Subcutaneous adipose tissue (tissue), 4 donors: Measurements from ENCODE around the gene AXDND1. TPM values are rescaled to one million over a fixed set of nuclear protein-coding genes. Genes with fewer than 3 reads are reported as not detected.

ENCODE experiments used
- CTCF ChIP-seq: fragments of 450-650 bp; IDR thresholded peaks from one replicate; pipeline ENCODE4 v1.5.1; 2016; ENCODE audit warnings: low read depth, mild to moderate bottlenecking, control low read depth, antibody characterized with exemption, moderate library complexity
- total RNA-seq, 4 donors: library from RNA; depleted of rRNA; stranded (reverse); fragments of >200 nt; gene quantifications; one replicate each; pipeline ENCODE4 v1.1.0, GENCODE V29; 2016

Gene AXDND1
- total RNA-seq, 4 donors from 2014 or later, result 1.7 TPM; not detected in 3

- no peak for TF ChIP-seq CTCF
Measured at GRCh38 chr1:179474713-179475112, 108.9 kb downstream of the AXDND1 start.

- no peak for TF ChIP-seq CTCF
Measured at GRCh38 chr1:179476484-179476883, 110.7 kb downstream of the AXDND1 start.

- no peak for TF ChIP-seq CTCF
Measured at GRCh38 chr1:179478370-179478769, 112.6 kb downstream of the AXDND1 start.

GRCh38 chr1:179490611-179491010 lies 124.8 kb downstream of the AXDND1 start:
- TF ChIP-seq CTCF, result no peak

GRCh38 chr1:179493323-179493722 lies 127.6 kb downstream of the AXDND1 start:
- no peak for TF ChIP-seq CTCF

- no peak for TF ChIP-seq CTCF
Measured at GRCh38 chr1:179506199-179506598, 140.4 kb downstream of the AXDND1 start.

GRCh38 chr1:179509384-179509783 lies 143.6 kb downstream of the AXDND1 start:
- no peak for TF ChIP-seq CTCF

GRCh38 chr1:179510038-179510437 lies 144.3 kb downstream of the AXDND1 start:
- no peak for TF ChIP-seq CTCF
